B cell (primary cell): ENCODE data around the gene HJV.

Experiments
- EZH2 ChIP-seq: IDR thresholded peaks from 2 replicates; pipeline ENCODE4 v1.6.1; 2012; ENCODE audit warnings: borderline replicate concordance, low read depth, mild to moderate bottlenecking, moderate library complexity, low read length; ENCODE audit not compliant: insufficient read depth, poor library complexity, severe bottlenecking
- TF ChIP-seq, protein P1 (sequence below): fragments of 200-600 bp; IDR thresholded peaks from one replicate; pipeline ENCODE4 v1.8.0; 2022; ENCODE audit warnings: antibody characterized with exemption, mild to moderate bottlenecking

DNA sequence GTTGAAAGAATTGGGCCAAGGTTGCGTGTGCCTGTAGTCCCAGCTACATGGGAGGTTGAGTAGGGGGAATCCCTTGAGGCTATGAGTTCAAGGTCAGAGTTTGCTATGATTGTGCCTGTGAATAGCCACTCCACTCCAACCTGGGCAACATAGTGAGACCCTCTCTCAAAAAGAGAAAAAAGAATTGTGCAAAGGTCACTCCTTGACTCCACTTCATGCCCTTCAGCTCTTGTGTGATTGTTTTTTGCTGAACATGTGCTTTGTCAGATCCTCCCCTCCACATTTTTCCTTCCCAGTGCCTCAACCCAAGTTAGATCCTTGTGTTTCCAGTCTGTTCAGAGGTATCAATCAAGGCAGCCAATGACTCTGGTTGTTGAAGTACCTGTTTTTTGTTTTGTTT is 33.6 kb downstream of the HJV start:
- no peak for TF ChIP-seq EZH2
- TF ChIP-seq, protein P1, sequence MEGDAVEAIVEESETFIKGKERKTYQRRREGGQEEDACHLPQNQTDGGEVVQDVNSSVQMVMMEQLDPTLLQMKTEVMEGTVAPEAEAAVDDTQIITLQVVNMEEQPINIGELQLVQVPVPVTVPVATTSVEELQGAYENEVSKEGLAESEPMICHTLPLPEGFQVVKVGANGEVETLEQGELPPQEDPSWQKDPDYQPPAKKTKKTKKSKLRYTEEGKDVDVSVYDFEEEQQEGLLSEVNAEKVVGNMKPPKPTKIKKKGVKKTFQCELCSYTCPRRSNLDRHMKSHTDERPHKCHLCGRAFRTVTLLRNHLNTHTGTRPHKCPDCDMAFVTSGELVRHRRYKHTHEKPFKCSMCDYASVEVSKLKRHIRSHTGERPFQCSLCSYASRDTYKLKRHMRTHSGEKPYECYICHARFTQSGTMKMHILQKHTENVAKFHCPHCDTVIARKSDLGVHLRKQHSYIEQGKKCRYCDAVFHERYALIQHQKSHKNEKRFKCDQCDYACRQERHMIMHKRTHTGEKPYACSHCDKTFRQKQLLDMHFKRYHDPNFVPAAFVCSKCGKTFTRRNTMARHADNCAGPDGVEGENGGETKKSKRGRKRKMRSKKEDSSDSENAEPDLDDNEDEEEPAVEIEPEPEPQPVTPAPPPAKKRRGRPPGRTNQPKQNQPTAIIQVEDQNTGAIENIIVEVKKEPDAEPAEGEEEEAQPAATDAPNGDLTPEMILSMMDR = no peak
